ENCODE measurements around the gene ZMIZ1. TPM values are rescaled to one million over a fixed set of nuclear protein-coding genes. Genes with fewer than 3 reads are reported as not detected.
A peak's percentile ranks its signal among the peaks of the same experiment; 100 is the strongest.

ZMIZ1 gene
- total and polyA plus RNA-seq, 8 donors, result 63.1 to 87.2 (median 76.8) TPM

DNA sequence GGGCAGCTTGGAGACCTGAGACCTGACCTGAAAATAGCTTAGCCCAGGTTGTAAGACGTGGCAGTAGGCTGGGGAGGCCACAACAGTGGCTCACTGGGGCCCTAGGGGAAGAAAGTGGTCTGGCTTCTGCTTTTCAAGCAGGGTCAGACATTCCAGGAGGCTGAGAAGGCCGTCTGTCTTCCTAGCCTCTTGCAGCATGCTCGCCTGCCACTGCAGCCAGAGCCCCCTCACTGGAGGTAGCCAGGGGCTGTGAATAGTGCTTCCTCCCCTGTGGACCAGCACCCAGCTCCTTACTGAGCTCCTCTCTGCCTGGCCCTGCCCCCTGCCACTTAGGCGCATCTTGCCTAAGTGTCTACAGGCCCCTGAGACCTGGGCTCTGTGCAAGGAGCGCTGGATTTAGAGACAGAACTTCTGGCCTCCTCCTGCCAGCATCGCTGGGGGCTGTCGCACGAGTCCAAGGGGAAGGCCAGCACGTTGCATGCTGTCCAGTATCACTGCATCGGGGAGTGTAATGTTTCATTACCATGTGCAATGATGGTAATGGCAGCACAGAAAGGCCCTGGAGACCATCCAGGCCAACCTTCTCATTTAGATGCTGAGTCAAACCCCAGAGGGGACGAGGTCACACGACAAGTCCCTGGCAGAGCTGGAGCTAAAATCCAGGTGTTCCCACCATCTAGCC lies 12.7 kb downstream of the ZMIZ1 start:
- Histone ChIP-seq H3K27me3 (no peaks in the 10 kb centered on the region), H3K27ac (peak overlapping the region in 1 of 2 donors; percentile 90), H3K9me3 (no peaks in the 10 kb centered on the region), H3K4me1 (peaks cover 49 to 100% of the 10 kb centered on the region in 2 donors), H3K36me3 (no peaks in the 10 kb centered on the region), H3K4me3 (no peak overlapping the region)
- intact Hi-C loops (cut with DNase I), result no loop called here
- peak in 2 of 4 donors; percentile 32 to 68 for DNase-seq
- ATAC-seq, result no peak
- TF ChIP-seq, protein P1, sequence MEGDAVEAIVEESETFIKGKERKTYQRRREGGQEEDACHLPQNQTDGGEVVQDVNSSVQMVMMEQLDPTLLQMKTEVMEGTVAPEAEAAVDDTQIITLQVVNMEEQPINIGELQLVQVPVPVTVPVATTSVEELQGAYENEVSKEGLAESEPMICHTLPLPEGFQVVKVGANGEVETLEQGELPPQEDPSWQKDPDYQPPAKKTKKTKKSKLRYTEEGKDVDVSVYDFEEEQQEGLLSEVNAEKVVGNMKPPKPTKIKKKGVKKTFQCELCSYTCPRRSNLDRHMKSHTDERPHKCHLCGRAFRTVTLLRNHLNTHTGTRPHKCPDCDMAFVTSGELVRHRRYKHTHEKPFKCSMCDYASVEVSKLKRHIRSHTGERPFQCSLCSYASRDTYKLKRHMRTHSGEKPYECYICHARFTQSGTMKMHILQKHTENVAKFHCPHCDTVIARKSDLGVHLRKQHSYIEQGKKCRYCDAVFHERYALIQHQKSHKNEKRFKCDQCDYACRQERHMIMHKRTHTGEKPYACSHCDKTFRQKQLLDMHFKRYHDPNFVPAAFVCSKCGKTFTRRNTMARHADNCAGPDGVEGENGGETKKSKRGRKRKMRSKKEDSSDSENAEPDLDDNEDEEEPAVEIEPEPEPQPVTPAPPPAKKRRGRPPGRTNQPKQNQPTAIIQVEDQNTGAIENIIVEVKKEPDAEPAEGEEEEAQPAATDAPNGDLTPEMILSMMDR (IDR thresholded peaks at IDR 0.05), result no peak

- H3K9me3 ChIP-seq, result no peaks in the 10 kb centered on the region
- intact Hi-C loops (cut with DNase I), result no loop called here
- H3K4me1 ChIP-seq, result peaks cover 51 to 100% of the 10 kb centered on the region in 2 donors
- TF ChIP-seq, protein P1 (IDR thresholded peaks at IDR 0.05), result no peak
- H3K36me3 ChIP-seq, result no peaks in the 10 kb centered on the region
- H3K4me3 ChIP-seq, result no peak overlapping the region
- peak overlapping the region in 1 of 2 donors; percentile 90 for H3K27ac ChIP-seq
- DNase-seq, result peak in 1 of 4 donors; percentile 83
- ATAC-seq, result no peak
- no peaks in the 10 kb centered on the region for H3K27me3 ChIP-seq
These were observed 13.2 kb downstream of the ZMIZ1 start for GRCh38 chr10:79082035-79082373.

DNA sequence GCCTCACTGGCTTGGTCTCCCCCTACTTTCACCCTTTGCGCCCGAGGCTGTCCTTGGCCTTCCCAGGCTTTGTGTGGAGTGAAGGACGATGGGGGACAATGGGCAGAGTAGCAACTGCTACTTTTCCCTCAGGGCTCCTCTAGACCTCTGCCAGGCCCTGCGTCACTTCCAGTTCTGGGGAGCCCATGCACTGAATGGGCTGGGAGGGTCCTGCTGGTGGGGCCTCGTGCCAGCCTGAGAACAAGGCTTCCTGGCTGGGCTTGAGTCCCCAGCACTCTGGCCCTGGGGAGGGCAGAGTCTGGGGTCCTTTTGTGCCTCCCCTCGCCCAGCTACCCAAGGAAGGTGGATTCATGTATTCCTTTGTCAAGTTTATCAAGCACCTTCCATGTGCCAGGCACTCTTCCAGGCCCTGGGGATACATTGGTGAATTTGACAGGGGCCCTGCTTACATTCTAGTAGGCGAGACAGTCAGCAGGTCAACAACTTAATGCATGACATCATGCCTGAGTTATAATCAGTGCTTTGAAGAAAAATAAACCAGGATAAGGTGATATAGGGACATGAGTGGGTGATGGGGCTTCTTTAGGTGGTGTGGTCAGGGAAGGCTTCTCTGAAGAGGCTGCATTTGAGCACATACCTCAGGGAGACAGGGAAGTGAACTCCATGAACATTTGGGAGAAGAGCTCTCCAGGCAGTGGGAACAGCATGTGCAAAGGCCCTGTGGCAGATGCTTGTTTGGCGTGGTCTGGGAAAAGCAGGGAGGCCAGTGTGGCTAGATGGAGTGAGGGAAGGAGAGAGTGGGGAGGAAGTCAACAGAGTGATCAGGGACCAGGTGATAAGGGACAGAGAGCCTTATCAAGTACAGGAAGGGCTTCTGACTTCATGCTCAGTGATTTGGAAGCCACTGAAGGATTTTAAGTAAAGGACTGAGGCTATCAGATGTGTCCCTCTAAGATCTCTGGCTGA lies 14.1 kb downstream of the ZMIZ1 start:
- TF ChIP-seq, protein P1 (IDR thresholded peaks at IDR 0.05), result no peak
- Histone ChIP-seq H3K36me3 (no peaks in the 10 kb centered on the region), H3K9me3 (no peaks in the 10 kb centered on the region), H3K27me3 (no peaks in the 10 kb centered on the region), H3K4me1 (peaks cover 56 to 100% of the 10 kb centered on the region in 2 donors), H3K4me3 (no peak overlapping the region), H3K27ac (peak overlapping the region; percentile 53 to 90)
- intact Hi-C loops (cut with DNase I), result no loop called here
- no peak for ATAC-seq
- DNase-seq, result peak in 1 of 4 donors; percentile 57

- H3K27ac ChIP-seq, result peak overlapping the region; percentile 70 to 90
- ATAC-seq (peak; percentile 59), DNase-seq (peak; percentile 84 to 95 (median 94))
- no peaks in the 10 kb centered on the region for H3K27me3 ChIP-seq
- TF ChIP-seq, protein P1 (IDR thresholded peaks at IDR 0.05), result no peak
- H3K4me1 ChIP-seq, result peaks cover 46 to 100% of the 10 kb centered on the region in 2 donors
- no peaks in the 10 kb centered on the region for H3K9me3 ChIP-seq
- H3K36me3 ChIP-seq, result no peaks in the 10 kb centered on the region
- H3K4me3 ChIP-seq, result peak overlapping the region in 1 of 2 donors; percentile 9
- intact Hi-C loops (cut with DNase I), result no loop called here
These were observed 15.5 kb downstream of the ZMIZ1 start for GRCh38 chr10:79084012-79084971.

Measured in left lung (tissue), 10 donors.